ENCODE results near the gene LIAS.

DNA sequence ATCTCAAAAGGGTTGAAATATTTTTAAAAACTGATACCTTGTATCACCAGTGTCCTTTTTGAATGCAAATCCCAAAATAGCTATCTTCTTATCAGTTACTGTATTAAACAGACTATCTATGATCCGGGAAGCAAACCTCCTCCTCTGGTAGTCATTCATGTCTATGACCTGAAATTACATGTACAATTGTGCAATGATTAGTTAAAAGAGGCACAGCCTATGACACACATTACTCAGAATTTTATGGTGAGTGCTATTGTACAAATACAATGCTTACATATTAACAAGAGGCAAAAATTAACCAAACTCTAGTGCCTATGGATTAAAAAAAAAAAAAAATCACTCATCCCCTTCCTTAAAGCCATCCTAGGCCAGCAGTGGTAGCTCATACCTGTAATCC, 46.7 kb downstream of the LIAS start:
- no peak for TF ChIP-seq POLR2A (IDR thresholded peaks at IDR 0.05)
- TF ChIP-seq, protein P1, sequence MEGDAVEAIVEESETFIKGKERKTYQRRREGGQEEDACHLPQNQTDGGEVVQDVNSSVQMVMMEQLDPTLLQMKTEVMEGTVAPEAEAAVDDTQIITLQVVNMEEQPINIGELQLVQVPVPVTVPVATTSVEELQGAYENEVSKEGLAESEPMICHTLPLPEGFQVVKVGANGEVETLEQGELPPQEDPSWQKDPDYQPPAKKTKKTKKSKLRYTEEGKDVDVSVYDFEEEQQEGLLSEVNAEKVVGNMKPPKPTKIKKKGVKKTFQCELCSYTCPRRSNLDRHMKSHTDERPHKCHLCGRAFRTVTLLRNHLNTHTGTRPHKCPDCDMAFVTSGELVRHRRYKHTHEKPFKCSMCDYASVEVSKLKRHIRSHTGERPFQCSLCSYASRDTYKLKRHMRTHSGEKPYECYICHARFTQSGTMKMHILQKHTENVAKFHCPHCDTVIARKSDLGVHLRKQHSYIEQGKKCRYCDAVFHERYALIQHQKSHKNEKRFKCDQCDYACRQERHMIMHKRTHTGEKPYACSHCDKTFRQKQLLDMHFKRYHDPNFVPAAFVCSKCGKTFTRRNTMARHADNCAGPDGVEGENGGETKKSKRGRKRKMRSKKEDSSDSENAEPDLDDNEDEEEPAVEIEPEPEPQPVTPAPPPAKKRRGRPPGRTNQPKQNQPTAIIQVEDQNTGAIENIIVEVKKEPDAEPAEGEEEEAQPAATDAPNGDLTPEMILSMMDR (IDR thresholded peaks at IDR 0.05): no peak
- no peak for TF ChIP-seq POLR2AphosphoS5 (IDR thresholded peaks at IDR 0.05)
